ENCODE data around the gene NPAS3.

The NPAS3 gene

DNA sequence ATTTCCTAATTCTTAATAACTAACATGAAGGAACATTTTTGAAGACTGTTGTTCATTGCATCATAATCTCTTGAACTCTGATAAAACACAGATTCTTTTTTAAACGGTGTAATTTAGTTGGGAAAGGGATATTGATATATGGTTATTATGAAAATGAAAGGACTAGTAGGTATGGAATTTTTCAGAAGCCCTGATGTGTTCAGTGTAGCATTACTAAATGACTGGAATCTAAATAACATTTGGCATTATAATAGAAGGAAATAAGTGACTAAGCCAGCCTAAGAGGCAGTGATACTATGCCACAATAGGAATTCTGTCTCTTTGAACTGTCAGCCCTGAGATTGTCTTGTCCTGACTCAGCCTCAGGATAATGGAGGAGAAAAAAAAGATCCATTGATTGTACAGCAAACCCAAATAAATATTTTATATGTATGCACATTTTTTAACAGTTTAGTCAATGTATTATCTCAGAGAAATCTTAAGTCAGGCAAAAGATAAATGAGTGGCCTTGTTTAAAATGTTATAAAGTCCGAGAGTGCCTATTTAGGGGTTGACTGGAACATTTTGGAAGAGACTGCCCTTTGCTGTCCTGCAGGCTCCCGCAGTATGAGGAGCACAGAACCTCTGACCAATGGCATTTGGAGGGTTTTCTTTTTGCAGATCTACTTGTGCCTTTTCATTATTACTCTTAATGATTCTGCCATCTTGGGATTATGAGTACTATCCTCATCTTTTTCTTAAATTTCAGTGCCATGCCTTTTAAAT lies 741.0 kb downstream of the NPAS3 start:
- peak; percentile 41 for DNase-seq (ENCODE audit: extremely low read depth, low read depth)
- TF ChIP-seq, protein P1, sequence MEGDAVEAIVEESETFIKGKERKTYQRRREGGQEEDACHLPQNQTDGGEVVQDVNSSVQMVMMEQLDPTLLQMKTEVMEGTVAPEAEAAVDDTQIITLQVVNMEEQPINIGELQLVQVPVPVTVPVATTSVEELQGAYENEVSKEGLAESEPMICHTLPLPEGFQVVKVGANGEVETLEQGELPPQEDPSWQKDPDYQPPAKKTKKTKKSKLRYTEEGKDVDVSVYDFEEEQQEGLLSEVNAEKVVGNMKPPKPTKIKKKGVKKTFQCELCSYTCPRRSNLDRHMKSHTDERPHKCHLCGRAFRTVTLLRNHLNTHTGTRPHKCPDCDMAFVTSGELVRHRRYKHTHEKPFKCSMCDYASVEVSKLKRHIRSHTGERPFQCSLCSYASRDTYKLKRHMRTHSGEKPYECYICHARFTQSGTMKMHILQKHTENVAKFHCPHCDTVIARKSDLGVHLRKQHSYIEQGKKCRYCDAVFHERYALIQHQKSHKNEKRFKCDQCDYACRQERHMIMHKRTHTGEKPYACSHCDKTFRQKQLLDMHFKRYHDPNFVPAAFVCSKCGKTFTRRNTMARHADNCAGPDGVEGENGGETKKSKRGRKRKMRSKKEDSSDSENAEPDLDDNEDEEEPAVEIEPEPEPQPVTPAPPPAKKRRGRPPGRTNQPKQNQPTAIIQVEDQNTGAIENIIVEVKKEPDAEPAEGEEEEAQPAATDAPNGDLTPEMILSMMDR (IDR thresholded peaks at IDR 0.05; ENCODE audit: low read depth, low read length, missing control alignments): no peak
- H3K4me3 ChIP-seq (replicated peaks; ENCODE audit: low read depth, low read length): no peak overlapping the region

DNA sequence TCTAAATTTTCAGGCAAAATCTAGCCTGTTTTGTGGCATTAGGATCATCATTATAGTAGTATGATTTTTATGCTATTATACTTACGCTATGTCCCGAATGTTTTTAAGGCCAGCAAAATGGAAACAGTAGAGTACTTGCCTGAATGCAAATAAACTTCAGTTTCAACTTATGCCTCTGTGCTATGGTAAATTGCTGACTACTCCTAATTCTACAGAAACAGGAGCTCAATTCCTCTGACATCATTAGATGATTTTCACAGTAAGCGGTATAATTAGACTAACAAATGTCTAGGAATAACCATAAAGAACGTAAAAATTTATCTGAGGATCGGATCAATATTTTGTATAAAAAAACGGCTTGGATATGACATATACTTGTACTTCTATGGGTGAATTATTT lies 742.2 kb downstream of the NPAS3 start:
- TF ChIP-seq, protein P1 (IDR thresholded peaks at IDR 0.05; ENCODE audit: low read depth, low read length, missing control alignments): no peak
- no peak for DNase-seq (ENCODE audit: extremely low read depth, low read depth)
- H3K4me3 ChIP-seq (replicated peaks; ENCODE audit: low read depth, low read length): no peak overlapping the region

DNA sequence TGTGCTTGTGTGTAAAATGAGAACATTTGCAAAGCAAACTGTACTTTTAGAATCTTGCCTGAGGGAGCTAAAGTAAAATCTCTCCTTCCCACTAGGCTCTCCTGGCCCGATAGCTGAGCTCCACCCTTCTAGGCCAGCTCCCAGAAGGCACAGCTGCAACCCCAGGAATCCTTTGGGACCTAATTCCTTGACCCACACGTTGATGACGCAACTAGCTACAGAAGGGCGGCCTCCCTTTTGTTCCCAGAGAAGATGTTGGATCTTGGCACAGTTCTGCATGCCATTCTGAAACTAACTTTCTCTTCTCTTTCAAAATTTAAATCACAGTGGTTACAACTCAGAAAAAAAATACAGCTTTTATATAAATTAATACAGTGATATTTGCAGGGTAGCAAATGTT lies 744.1 kb downstream of the NPAS3 start:
- no peak for DNase-seq (ENCODE audit: extremely low read depth, low read depth)
- H3K4me3 ChIP-seq (replicated peaks; ENCODE audit: low read depth, low read length): no peak overlapping the region
- TF ChIP-seq, protein P1 (IDR thresholded peaks at IDR 0.05; ENCODE audit: low read depth, low read length, missing control alignments): no peak

DNA sequence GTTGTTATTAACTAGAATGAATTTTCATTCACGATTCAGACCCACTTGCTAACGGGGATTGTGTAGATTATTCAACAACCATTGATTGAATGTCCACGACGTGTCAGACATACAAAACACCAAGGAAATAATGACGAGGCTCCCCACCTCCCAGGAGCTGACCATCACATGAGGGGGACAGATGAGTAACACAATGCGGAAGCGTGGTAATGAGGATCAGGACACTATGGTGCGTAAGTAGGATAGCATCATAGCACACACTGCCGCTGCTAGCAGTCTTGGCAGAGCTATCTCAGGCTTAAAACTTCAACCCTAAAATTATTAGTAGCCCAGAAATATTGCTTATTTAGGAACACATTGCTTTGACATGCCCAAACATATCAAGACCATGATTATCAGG lies 746.3 kb downstream of the NPAS3 start:
- DNase-seq (ENCODE audit: extremely low read depth, low read depth): no peak
- TF ChIP-seq, protein P1 (IDR thresholded peaks at IDR 0.05; ENCODE audit: low read depth, low read length, missing control alignments): no peak
- H3K4me3 ChIP-seq (replicated peaks; ENCODE audit: low read depth, low read length): no peak overlapping the region

GRCh38 chr14:33685698-33686097 lies 747.0 kb downstream of the NPAS3 start:
- DNase-seq (ENCODE audit: extremely low read depth, low read depth): no peak
- H3K4me3 ChIP-seq (replicated peaks; ENCODE audit: low read depth, low read length): no peak overlapping the region
- TF ChIP-seq, protein P1 (IDR thresholded peaks at IDR 0.05; ENCODE audit: low read depth, low read length, missing control alignments): no peak

DNA sequence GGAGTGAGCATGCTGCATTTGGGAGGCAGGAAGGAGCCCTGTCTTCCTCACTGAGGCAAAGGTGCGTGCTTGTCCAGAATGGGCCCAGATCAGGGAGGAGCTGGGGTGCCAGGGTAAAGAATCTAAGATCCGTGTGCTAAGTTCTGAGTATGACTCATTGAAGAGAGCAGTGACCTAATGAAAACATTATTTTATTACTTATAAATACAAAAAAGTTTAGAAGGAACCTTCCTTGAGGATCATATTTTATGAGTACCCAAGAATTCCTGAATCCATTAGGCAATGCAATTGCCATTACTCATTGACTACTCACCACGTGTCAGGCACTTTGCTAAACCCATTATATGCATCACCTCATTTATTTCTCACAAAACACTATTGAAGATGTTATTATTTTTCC lies 747.5 kb downstream of the NPAS3 start:
- no peak overlapping the region for H3K4me3 ChIP-seq (replicated peaks; ENCODE audit: low read depth, low read length)
- TF ChIP-seq, protein P1 (IDR thresholded peaks at IDR 0.05; ENCODE audit: low read depth, low read length, missing control alignments): no peak
- peak; percentile 81 for DNase-seq (ENCODE audit: extremely low read depth, low read depth)

DNA sequence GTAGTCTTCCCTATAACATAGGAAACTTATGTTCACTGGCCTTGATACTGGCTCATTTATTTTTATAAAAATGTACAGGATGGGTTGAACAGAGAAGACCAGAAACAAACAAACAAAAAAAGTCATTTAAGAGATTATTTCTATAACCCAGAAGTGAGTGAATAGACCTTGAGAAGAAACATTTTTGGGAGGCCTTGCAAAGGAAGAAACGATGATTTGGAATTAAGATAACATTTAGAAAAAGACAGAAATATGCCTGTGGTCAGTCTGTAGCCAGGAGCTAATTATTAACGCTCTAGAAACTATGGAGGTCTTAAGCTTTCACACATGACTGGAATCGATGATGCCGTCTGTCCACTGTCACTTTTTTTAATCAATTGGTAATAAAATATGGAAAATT lies 748.2 kb downstream of the NPAS3 start:
- DNase-seq (ENCODE audit: extremely low read depth, low read depth): no peak
- H3K4me3 ChIP-seq (replicated peaks; ENCODE audit: low read depth, low read length): no peak overlapping the region
- TF ChIP-seq, protein P1 (IDR thresholded peaks at IDR 0.05; ENCODE audit: low read depth, low read length, missing control alignments): no peak
